B cell (primary cell): ENCODE results near the gene CYREN. TPM values are rescaled to one million over a fixed set of nuclear protein-coding genes. Genes with fewer than 3 reads are reported as not detected.

ENCODE experiments used
- ATAC-seq: fragments of 200-7000 bp; cut with Tn5 transposase; one replicate; pipeline ENCODE4 v1.10.0; 2021; ENCODE audit warnings: low read depth, mild to moderate bottlenecking, moderate number of reproducible peaks, moderate library complexity
- CTCF ChIA-PET: fragments of 350-600 bp; sonication (Branson Sonifier 250); formaldehyde crosslinking; loops from one replicate; lab custom pipeline; 2021; ENCODE audit warnings: antibody characterized with exemption, inconsistent platforms; lab: Charles Lee
- POLR2A ChIA-PET: fragments of 350-600 bp; sonication (Branson Sonifier 250); formaldehyde crosslinking; loops from one replicate; lab custom pipeline; 2021; ENCODE audit warnings: antibody characterized with exemption; lab: Charles Lee
- DNase-seq: peaks from one replicate; pipeline ENCODE4 v3.0.0; 2013
- H2AFZ ChIP-seq: 2 replicates; pipeline ENCODE4 v1.6.1; 2012; ENCODE audit warnings: mild to moderate bottlenecking, low read depth, low read length; ENCODE audit not compliant: insufficient read depth, poor library complexity, severe bottlenecking
- H3K27ac ChIP-seq, 2 donors: 1 replicate in 1 of 2; 2 replicates in 1 of 2; pipeline ENCODE4 v1.5.1; 2012 to 2013; ENCODE audit warnings: low read length in 2 of 2, mild to moderate bottlenecking in 2 of 2, moderate library complexity in 1 of 2
- H3K27me3 ChIP-seq, 4 experiments: fragments of 200-600 bp in 1 of 4; sonication (generic) in 1 of 4; replicated peaks in 1 of 4; 1 replicate in 2 of 4; 2 replicates in 2 of 4; pipeline versions ENCODE4 v1.6.1 to v1.7.0; 2013 to 2016; ENCODE audit warnings: low read length in 3 of 4, mild to moderate bottlenecking in 2 of 4, mixed read lengths in 1 of 4, moderate library complexity in 1 of 4; ENCODE audit not compliant: insufficient read depth in 4 of 4, control insufficient read depth in 3 of 4; ENCODE audit errors: control extremely low read depth in 1 of 4
- H3K36me3 ChIP-seq, 2 experiments: replicated peaks in 1 of 2; 1 replicate in 1 of 2; 2 replicates in 1 of 2; pipeline versions ENCODE4 v1.6.1 to v1.7.1; 2013; ENCODE audit warnings: low read length in 1 of 2; ENCODE audit not compliant: insufficient read depth in 2 of 2, control insufficient read depth in 1 of 2; ENCODE audit errors: control extremely low read depth in 1 of 2, extremely low read depth in 1 of 2
- H3K4me1 ChIP-seq, 2 donors: fragments of 200-600 bp in 1 of 2; sonication (generic) in 1 of 2; 1 replicate in 1 of 2; 2 replicates in 1 of 2; pipeline versions ENCODE4 v1.5.1 to v1.6.1; 2013 to 2017; ENCODE audit warnings: low read length in 2 of 2; ENCODE audit not compliant: control insufficient read depth in 2 of 2, insufficient read depth in 2 of 2
- H3K4me2 ChIP-seq: replicated peaks from 2 replicates; pipeline ENCODE3; 2012; ENCODE audit warnings: mild to moderate bottlenecking, low read depth, low read length; ENCODE audit not compliant: poor library complexity, severe bottlenecking
- H3K4me3 ChIP-seq, 5 experiments: fragments of 200-600 bp in 1 of 5; sonication (generic) in 1 of 5; 1 replicate in 3 of 5; 2 replicates in 2 of 5; pipeline versions ENCODE4 v1.5.1 to v1.7.0; 2011 to 2016; ENCODE audit warnings: low read length in 4 of 5, mild to moderate bottlenecking in 4 of 5, low read depth in 2 of 5, control low read depth in 1 of 5, moderate library complexity in 1 of 5; ENCODE audit not compliant: insufficient read depth in 1 of 5; ENCODE audit errors: control extremely low read depth in 1 of 5, extremely low read depth in 1 of 5
- H3K79me2 ChIP-seq: fragments of 200-600 bp; sonication (generic); one replicate; pipeline ENCODE4 v1.6.0; 2016; ENCODE audit warnings: low read length; ENCODE audit not compliant: control insufficient read depth, insufficient read depth
- H3K9ac ChIP-seq: fragments of 200-600 bp; sonication (generic); 2 replicates; pipeline ENCODE4 v1.6.1; 2017; ENCODE audit warnings: mild to moderate bottlenecking, low read length, moderate library complexity
- H3K9me3 ChIP-seq, 3 donors: one replicate each; pipeline versions ENCODE4 v1.6.1 to v1.7.1; 2013; ENCODE audit warnings: low read length in 2 of 3; ENCODE audit not compliant: control insufficient read depth in 2 of 3, insufficient read depth in 1 of 3; ENCODE audit errors: control extremely low read depth in 1 of 3
- H4K20me1 ChIP-seq: 2 replicates; pipeline ENCODE4 v1.6.0; 2012; ENCODE audit warnings: mild to moderate bottlenecking, low read length; ENCODE audit not compliant: insufficient read depth, control insufficient read depth, poor library complexity, severe bottlenecking
- H3K27ac Mint-ChIP-seq: one replicate; pipeline ENCODE4 v1.8.0; 2021; ENCODE audit warnings: mixed read lengths
- H3K27me3 Mint-ChIP-seq: one replicate; pipeline ENCODE4 v1.8.0; 2021; ENCODE audit warnings: mixed read lengths
- H3K4me1 Mint-ChIP-seq: one replicate; pipeline ENCODE4 v1.8.0; 2021; ENCODE audit warnings: mixed read lengths
- H3K4me3 Mint-ChIP-seq: one replicate; pipeline ENCODE4 v1.8.0; 2021; ENCODE audit warnings: mixed read lengths
- H3K9me3 Mint-ChIP-seq: one replicate; pipeline ENCODE4 v1.8.0; 2022; ENCODE audit warnings: mixed read lengths; ENCODE audit not compliant: insufficient read depth
- EZH2 ChIP-seq: IDR thresholded peaks from 2 replicates; pipeline ENCODE4 v1.6.1; 2012; ENCODE audit warnings: borderline replicate concordance, low read depth, mild to moderate bottlenecking, moderate library complexity, low read length; ENCODE audit not compliant: insufficient read depth, poor library complexity, severe bottlenecking
- WGBS: methylation state at CpG from one replicate; pipeline ENCODE4 v1.1.5; 2013; ENCODE audit warnings: missing lambda C conversion rate; ENCODE audit not compliant: insufficient coverage; 5-methylcytosine and 5-hydroxymethylcytosine counted together
- intact Hi-C: fragments of 100-400 bp; cut with micrococcal nuclease; formaldehyde crosslinking; loops from one replicate; pipeline ENCODE4 v1.10.0; 2022
- polyA plus RNA-seq: library from polyadenylated mRNA; depleted of rRNA; stranded (reverse); fragments of >200 nt; gene quantifications from 2 replicates; pipeline ENCODE4 v1.2.3, GENCODE V29; 2012
- total RNA-seq, 2 donors: library from RNA; stranded (reverse); fragments of 120-200 nt in 1 of 2; gene quantifications; 1 replicate in 1 of 2; 2 replicates in 1 of 2; pipeline versions ENCODE4 v1.2.3 to v1.2.4, GENCODE V29; 2013 to 2022
- TF ChIP-seq, protein P1 (sequence below): fragments of 200-600 bp; IDR thresholded peaks from one replicate; pipeline ENCODE4 v1.8.0; 2022; ENCODE audit warnings: antibody characterized with exemption, mild to moderate bottlenecking

CYREN gene
- total and polyA plus RNA-seq, 2 donors (not counting 1 experiment from before 2014, with no cell fraction given): 19.2 to 54.6 TPM

DNA sequence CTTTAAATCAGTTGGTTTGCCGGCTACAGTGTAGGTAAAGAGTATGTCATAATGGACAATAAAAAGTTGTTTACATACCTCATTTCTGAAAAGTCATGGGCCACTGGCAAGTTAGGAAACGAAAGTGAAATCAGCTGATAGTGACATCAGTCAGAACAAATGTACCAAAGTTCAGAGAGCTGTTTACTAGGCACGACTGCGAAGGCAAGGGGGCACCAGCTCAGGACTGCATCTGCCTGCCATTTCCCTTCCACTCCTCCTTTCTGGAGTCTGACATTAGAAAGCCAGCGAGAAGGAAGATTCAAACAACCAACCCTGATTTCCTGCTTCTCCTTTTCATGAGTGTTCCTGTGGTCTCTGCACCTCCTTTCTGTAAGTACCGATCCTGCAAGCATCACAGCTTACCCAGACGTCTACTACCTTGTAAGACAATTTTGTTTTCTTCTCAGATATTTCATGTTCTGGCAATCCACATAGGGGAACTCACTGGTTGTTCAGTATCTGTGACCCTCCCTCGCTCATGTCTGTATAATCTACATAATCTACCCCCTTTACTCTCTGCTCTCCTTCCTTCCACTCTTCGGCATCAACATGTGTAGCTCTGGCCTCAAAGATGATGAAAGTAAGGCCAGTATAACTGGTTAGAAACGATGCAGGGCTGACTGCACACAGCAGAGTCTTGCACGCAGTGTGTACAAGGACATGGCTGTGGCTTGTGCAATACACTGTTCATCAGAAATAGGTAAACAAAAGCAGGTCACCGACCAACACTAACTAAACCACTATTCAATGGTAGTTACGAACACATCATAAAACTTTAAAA, 22.4 kb downstream of the CYREN start, which contains the start of gene TMEM140:
Gene TMEM140, plus strand, starts transcription at position 174 of the 823 bp plus-strand sequence. CDS start 16,370 bp downstream, outside the sequence.
- no peaks in the 10 kb centered on the region for H3K9me3 Mint-ChIP-seq
- peaks cover 51% of the 10 kb centered on the region for H3K79me2 ChIP-seq
- H3K4me1 ChIP-seq: peaks cover 42 to 52% of the 10 kb centered on the region in 2 donors
- ChIA-PET POLR2A (interaction anchor here (0.6 to 2.8 kb wide), 7 partner anchors 11 to 502 kb away, joined by 3 to 32 read pairs (median 6); partner anchors contain the start of genes AGBL3, BPGM, CYREN and WDR91), CTCF (interaction anchor here (0.9 to 8.3 kb wide), 9 partner anchors 9 to 161 kb away, joined by 3 to 78 read pairs (median 4); partner anchors contain the start of genes AGBL3 and CYREN)
- 0% methylated on average over 7 of the region's 13 CpGs for WGBS
- intact Hi-C loops: loop anchor here (1.0 to 5.0 kb wide), 7 partner anchors 13 to 691 kb away; partner anchors contain the start of genes AGBL3, AKR1B1, BPGM and CNOT4
- no peaks in the 10 kb centered on the region for H3K9me3 ChIP-seq
- no peaks in the 10 kb centered on the region for H3K36me3 ChIP-seq
- TF ChIP-seq EZH2: no peak
- TF ChIP-seq, protein P1, sequence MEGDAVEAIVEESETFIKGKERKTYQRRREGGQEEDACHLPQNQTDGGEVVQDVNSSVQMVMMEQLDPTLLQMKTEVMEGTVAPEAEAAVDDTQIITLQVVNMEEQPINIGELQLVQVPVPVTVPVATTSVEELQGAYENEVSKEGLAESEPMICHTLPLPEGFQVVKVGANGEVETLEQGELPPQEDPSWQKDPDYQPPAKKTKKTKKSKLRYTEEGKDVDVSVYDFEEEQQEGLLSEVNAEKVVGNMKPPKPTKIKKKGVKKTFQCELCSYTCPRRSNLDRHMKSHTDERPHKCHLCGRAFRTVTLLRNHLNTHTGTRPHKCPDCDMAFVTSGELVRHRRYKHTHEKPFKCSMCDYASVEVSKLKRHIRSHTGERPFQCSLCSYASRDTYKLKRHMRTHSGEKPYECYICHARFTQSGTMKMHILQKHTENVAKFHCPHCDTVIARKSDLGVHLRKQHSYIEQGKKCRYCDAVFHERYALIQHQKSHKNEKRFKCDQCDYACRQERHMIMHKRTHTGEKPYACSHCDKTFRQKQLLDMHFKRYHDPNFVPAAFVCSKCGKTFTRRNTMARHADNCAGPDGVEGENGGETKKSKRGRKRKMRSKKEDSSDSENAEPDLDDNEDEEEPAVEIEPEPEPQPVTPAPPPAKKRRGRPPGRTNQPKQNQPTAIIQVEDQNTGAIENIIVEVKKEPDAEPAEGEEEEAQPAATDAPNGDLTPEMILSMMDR: no peak
- H3K27ac Mint-ChIP-seq: peak within 1 kb of the TSS; percentile 94
- peak within 1 kb of the TSS; percentile 77 for H3K9ac ChIP-seq
- H3K4me3 Mint-ChIP-seq: peak within 1 kb of the TSS; percentile 91
- DNase-seq (peak; percentile 87), ATAC-seq (peak; percentile 78)
- peak within 1 kb of the TSS; percentile 70 for H3K4me2 ChIP-seq
- H3K4me1 Mint-ChIP-seq: peaks cover 62% of the 10 kb centered on the region
- H3K27me3 Mint-ChIP-seq: no peaks in the 10 kb centered on the region
- no peaks in the 10 kb centered on the region for H4K20me1 ChIP-seq
- no peaks in the 10 kb centered on the region for H3K27me3 ChIP-seq
- H3K4me3 ChIP-seq: peak within 1 kb of the TSS; percentile 51 to 98 (median 72)
- H2AFZ ChIP-seq: peak within 1 kb of the TSS; percentile 74
- peak within 1 kb of the TSS; percentile 86 to 90 for H3K27ac ChIP-seq
